K562 (cell line): ENCODE results near the gene C6orf47. TPM values are rescaled to one million over a fixed set of nuclear protein-coding genes. Genes with fewer than 3 reads are reported as not detected.
A peak's percentile ranks its signal among the peaks of the same experiment; 100 is the strongest.

Experiments
- ADNP ChIP-seq: fragments of 200-800 bp; sonication (Bioruptor generic); IDR thresholded peaks from 2 replicates; pipeline ENCODE4 v1.6.1; 2016; ENCODE audit warnings: missing genetic modification characterization, missing compliant biosample characterization
- CTBP1 ChIP-seq: fragments of 450-650 bp; IDR thresholded peaks from 2 replicates; pipeline ENCODE4 v1.6.1; 2016; ENCODE audit warnings: borderline replicate concordance
- CXXC5 ChIP-seq: fragments of 250-450 bp; sonication (Bioruptor Pico); IDR thresholded peaks from 2 replicates; pipeline ENCODE4 v1.8.0; 2022; ENCODE audit warnings: inconsistent platforms, mild to moderate bottlenecking, moderate library complexity
- ESRRB ChIP-seq: fragments of 250-450 bp; sonication (Bioruptor Pico); IDR thresholded peaks from 2 replicates; pipeline ENCODE4 v1.5.0; 2020; ENCODE audit warnings: mild to moderate bottlenecking, moderate library complexity, borderline replicate concordance
- ETS2 ChIP-seq: IDR thresholded peaks from 2 replicates; pipeline ENCODE4 v1.6.1; 2016; ENCODE audit warnings: borderline replicate concordance, missing genetic modification characterization, mild to moderate bottlenecking, moderate library complexity, missing compliant biosample characterization; ENCODE audit not compliant: poor library complexity, severe bottlenecking
- HCFC1 ChIP-seq: IDR thresholded peaks from 2 replicates; pipeline ENCODE4 v1.6.1; 2012; ENCODE audit warnings: low read depth, low read length, improper control_type of control experiment
- HNRNPL ChIP-seq: fragments of 200-400 bp; formaldehyde crosslinking; IDR thresholded peaks from 2 replicates; pipeline ENCODE4 v1.6.1; 2017; ENCODE audit warnings: low read depth, mild to moderate bottlenecking, low read length
- NCOA1 ChIP-seq: fragments of 450-650 bp; IDR thresholded peaks from 2 replicates; pipeline ENCODE4 v1.6.1; 2016; ENCODE audit warnings: low read depth
- NCOA6 ChIP-seq: fragments of 450-650 bp; IDR thresholded peaks from 2 replicates; pipeline ENCODE4 v1.6.1; 2017; ENCODE audit warnings: mild to moderate bottlenecking
- NEUROD1 ChIP-seq: fragments of 150-350 bp; IDR thresholded peaks from 2 replicates; pipeline ENCODE4 v1.6.1; 2014; ENCODE audit warnings: borderline replicate concordance, low read length, low read depth; ENCODE audit not compliant: partially characterized antibody
- POLR2AphosphoS5 ChIP-seq: IDR thresholded peaks from 2 replicates; pipeline ENCODE4 v1.6.1; 2011; ENCODE audit warnings: mild to moderate bottlenecking, low read depth, low read length, moderate library complexity; ENCODE audit not compliant: control insufficient read depth, insufficient read depth
- POLR2B ChIP-seq: fragments of 450-650 bp; IDR thresholded peaks from 2 replicates; pipeline ENCODE4 v1.6.1; 2018; ENCODE audit warnings: low read depth; ENCODE audit not compliant: partially characterized antibody
- PPARD ChIP-seq: fragments of 250-450 bp; sonication (Bioruptor Pico); IDR thresholded peaks from 2 replicates; pipeline ENCODE4 v1.8.0; 2022; ENCODE audit warnings: inconsistent platforms, mild to moderate bottlenecking, moderate library complexity
- RBFOX2 ChIP-seq: fragments of 200-400 bp; formaldehyde crosslinking; IDR thresholded peaks from 2 replicates; pipeline ENCODE4 v1.6.1; 2017; ENCODE audit warnings: low read depth, mild to moderate bottlenecking, low read length, moderate library complexity
- SP1 ChIP-seq: sonication (generic); formaldehyde crosslinking; IDR thresholded peaks from 2 replicates; pipeline ENCODE4 v1.8.1; 2022; ENCODE audit warnings: mild to moderate bottlenecking, missing genetic modification reagents
- ZNF23 ChIP-seq: fragments of 250-450 bp; sonication (Bioruptor Pico); IDR thresholded peaks from 2 replicates; pipeline ENCODE4 v1.4.0; 2020; ENCODE audit warnings: mild to moderate bottlenecking
- ZNF347 ChIP-seq: fragments of 450-650 bp; formaldehyde crosslinking; IDR thresholded peaks from 2 replicates; pipeline ENCODE4 v1.4.0; 2020; ENCODE audit warnings: low read depth, mild to moderate bottlenecking, moderate library complexity
- polyA plus RNA-seq, 8 experiments: library from polyadenylated mRNA; depleted of rRNA in 4 of 8; stranded (reverse) in 5 of 8; unstranded in 3 of 8; fragments of >200 nt; fragmentation: Nextera tagmentation in 2 of 8; fragmentation: Illumina TruSeq in 1 of 8; extraction: Ambion mirVana in 2 of 8; extraction: Trizol in 1 of 8; gene quantifications; 2 replicates each; pipeline versions ENCODE4 v1.2.1 to v1.2.3, GENCODE V29; 2011 to 2014; ENCODE audit warnings: inconsistent platforms in 1 of 8, missing spikeins in 1 of 8
- total RNA-seq, 7 experiments: library from RNA; depleted of rRNA in 6 of 7; stranded (reverse); fragments of >200 nt in 6 of 7; fragmentation: Illumina TruSeq in 2 of 7; extraction: Trizol in 2 of 7; gene quantifications; 2 replicates each; pipeline versions ENCODE4 v1.2.1 to v1.2.3, GENCODE V29; 2011 to 2021; ENCODE audit warnings: low replicate concordance in 1 of 7
- TF ChIP-seq, protein P1 (sequence below): fragments of 200-800 bp; sonication (Bioruptor generic); IDR thresholded peaks from 2 replicates; pipeline ENCODE4 v1.6.1; 2017; ENCODE audit warnings: missing genetic modification characterization, missing compliant biosample characterization
- TF ChIP-seq, protein P2 (sequence below): IDR thresholded peaks from 2 replicates; pipeline ENCODE4 v1.6.1; 2014; ENCODE audit warnings: antibody characterized with exemption
- TF ChIP-seq, protein P3 (sequence below): fragments of 450-650 bp; conservative IDR thresholded peaks from 2 replicates; pipeline ENCODE4 v1.6.1; 2016; ENCODE audit warnings: missing genetic modification characterization, low read depth, mild to moderate bottlenecking, missing compliant biosample characterization, moderate library complexity
- TF ChIP-seq, protein P4 (sequence below): fragments of 450-650 bp; IDR thresholded peaks from 2 replicates; pipeline ENCODE4 v1.6.1; 2014; ENCODE audit warnings: low read depth, mild to moderate bottlenecking, moderate library complexity, borderline replicate concordance
- TF ChIP-seq, protein P5 (sequence below): sonication (generic); formaldehyde crosslinking; IDR thresholded peaks from 2 replicates; pipeline ENCODE4 v1.9.0; 2022; ENCODE audit warnings: mild to moderate bottlenecking, missing genetic modification reagents

The C6orf47 gene
- total and polyA plus RNA-seq, 9 of the 15 experiments (the other 6 are each of a cell fraction or from before 2014, with no cell fraction given), result 0.14 to 43.8 (median 27.0) TPM

DNA sequence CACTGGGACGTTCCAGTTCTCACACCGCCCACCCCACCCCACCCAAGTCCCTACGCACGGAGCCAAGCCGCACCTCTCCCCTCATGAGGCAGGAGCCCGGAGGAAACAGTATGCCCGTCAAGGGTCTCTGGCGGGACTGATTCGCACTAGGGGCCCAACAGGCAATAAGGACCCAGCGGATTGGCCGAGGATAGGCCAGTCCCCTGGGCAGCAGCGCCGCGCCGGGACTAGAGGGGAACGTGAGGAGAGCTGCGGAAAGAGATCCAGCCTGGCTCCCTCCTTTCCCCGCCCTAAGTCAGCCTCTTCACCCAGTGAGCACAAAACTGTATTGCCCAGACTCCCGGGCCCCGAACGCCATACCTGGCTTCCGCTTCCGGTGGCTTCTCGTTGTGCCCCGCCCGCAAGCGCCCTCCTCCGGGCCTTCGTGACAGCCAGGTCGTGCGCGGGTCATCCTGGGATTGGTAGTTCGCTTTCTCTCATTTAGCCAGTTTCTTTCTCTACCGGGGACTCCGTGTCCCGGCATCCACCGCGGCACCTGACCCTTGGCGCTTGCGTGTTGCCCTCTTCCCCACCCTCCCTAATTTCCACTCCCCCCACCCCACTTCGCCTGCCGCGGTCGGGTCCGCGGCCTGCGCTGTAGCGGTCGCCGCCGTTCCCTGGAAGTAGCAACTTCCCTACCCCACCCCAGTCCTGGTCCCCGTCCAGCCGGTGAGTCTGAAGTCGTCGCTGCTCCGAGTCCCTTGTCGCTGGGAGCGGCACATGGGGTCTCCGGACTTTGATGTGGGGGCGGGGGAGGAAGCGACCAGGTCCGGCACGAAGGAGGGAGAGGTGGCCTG, 5.1 kb upstream of the C6orf47 start, which contains the start of gene CSNK2B (continued):
- TF ChIP-seq CTBP1 (0 out of 2 replicates have a peak, but pooled peaks have one; percentile 29), SP1 (CRISPR knock-in tag) (peak; percentile 89), POLR2B (peak; percentile 95), NCOA6 (no peak), RBFOX2 (peak; percentile 98), ETS2 (tag) (peak; percentile 10), ESRRB (0 out of 2 replicates have a peak, but pooled peaks have one; percentile 43), POLR2AphosphoS5 (peak; percentile 97), NCOA1 (peak; percentile 27; the same call in 1 of the 2 replicates), HNRNPL (no peak), ZNF347 (CRISPR knock-in tag) (no peak), ZNF23 (CRISPR knock-in tag) (no peak), PPARD (peak; percentile 31; the same call in 1 of the 2 replicates), CXXC5 (CRISPR knock-in tag) (peak; percentile 99), ADNP (tag) (no peak), HCFC1 (peak; percentile 97), NEUROD1 (peak; percentile 68)
- TF ChIP-seq, protein P1, sequence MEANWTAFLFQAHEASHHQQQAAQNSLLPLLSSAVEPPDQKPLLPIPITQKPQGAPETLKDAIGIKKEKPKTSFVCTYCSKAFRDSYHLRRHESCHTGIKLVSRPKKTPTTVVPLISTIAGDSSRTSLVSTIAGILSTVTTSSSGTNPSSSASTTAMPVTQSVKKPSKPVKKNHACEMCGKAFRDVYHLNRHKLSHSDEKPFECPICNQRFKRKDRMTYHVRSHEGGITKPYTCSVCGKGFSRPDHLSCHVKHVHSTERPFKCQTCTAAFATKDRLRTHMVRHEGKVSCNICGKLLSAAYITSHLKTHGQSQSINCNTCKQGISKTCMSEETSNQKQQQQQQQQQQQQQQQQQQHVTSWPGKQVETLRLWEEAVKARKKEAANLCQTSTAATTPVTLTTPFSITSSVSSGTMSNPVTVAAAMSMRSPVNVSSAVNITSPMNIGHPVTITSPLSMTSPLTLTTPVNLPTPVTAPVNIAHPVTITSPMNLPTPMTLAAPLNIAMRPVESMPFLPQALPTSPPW (CRISPR knock-in tag), result no peak
- TF ChIP-seq, protein P2, sequence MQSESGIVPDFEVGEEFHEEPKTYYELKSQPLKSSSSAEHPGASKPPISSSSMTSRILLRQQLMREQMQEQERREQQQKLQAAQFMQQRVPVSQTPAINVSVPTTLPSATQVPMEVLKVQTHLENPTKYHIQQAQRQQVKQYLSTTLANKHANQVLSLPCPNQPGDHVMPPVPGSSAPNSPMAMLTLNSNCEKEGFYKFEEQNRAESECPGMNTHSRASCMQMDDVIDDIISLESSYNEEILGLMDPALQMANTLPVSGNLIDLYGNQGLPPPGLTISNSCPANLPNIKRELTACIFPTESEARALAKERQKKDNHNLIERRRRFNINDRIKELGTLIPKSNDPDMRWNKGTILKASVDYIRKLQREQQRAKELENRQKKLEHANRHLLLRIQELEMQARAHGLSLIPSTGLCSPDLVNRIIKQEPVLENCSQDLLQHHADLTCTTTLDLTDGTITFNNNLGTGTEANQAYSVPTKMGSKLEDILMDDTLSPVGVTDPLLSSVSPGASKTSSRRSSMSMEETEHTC, result peak; percentile 56; the same call in 1 of the 2 replicates
- TF ChIP-seq, protein P3, sequence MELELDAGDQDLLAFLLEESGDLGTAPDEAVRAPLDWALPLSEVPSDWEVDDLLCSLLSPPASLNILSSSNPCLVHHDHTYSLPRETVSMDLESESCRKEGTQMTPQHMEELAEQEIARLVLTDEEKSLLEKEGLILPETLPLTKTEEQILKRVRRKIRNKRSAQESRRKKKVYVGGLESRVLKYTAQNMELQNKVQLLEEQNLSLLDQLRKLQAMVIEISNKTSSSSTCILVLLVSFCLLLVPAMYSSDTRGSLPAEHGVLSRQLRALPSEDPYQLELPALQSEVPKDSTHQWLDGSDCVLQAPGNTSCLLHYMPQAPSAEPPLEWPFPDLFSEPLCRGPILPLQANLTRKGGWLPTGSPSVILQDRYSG (tag), result peak; percentile 52; the same call in 1 of the 2 replicates
- TF ChIP-seq, protein P4, sequence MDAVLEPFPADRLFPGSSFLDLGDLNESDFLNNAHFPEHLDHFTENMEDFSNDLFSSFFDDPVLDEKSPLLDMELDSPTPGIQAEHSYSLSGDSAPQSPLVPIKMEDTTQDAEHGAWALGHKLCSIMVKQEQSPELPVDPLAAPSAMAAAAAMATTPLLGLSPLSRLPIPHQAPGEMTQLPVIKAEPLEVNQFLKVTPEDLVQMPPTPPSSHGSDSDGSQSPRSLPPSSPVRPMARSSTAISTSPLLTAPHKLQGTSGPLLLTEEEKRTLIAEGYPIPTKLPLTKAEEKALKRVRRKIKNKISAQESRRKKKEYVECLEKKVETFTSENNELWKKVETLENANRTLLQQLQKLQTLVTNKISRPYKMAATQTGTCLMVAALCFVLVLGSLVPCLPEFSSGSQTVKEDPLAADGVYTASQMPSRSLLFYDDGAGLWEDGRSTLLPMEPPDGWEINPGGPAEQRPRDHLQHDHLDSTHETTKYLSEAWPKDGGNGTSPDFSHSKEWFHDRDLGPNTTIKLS, result peak; percentile 77
- TF ChIP-seq, protein P5, sequence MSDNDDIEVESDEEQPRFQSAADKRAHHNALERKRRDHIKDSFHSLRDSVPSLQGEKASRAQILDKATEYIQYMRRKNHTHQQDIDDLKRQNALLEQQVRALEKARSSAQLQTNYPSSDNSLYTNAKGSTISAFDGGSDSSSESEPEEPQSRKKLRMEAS (CRISPR knock-in tag), result peak; percentile 59
